ENCODE measurements around the gene AKAP1.

AKAP1 gene

GRCh38 chr17:57165754-57166153, 80.7 kb downstream of the AKAP1 start:
- H3K27ac Mint-ChIP-seq: no peak overlapping the region
- H3K27me3 Mint-ChIP-seq (ENCODE audit: low read depth): peaks cover under 1% of the 10 kb centered on the region

GRCh38 chr17:57166803-57167202, 81.8 kb downstream of the AKAP1 start:
- no peaks in the 10 kb centered on the region for H3K36me3 Mint-ChIP-seq (ENCODE audit: low read depth)
- H3K27me3 Mint-ChIP-seq (ENCODE audit: low read depth): peaks cover 10% of the 10 kb centered on the region
- TF ChIP-seq CTCF (IDR thresholded peaks at IDR 0.05; ENCODE audit: unreplicated experiment in 3 of 3): no peak
- no peak overlapping the region for H3K27ac Mint-ChIP-seq
- H3K4me3 Mint-ChIP-seq: no peak overlapping the region
- peaks cover 3% of the 10 kb centered on the region for H3K9me3 Mint-ChIP-seq
- H3K4me1 Mint-ChIP-seq: no peaks in the 10 kb centered on the region

More at GRCh38 chr17:57165754-57166153, 80.7 kb downstream of the AKAP1 start:
- H3K9me3 Mint-ChIP-seq: peaks cover 3% of the 10 kb centered on the region
- H3K4me3 Mint-ChIP-seq: no peak overlapping the region
- H3K36me3 Mint-ChIP-seq (ENCODE audit: low read depth): no peaks in the 10 kb centered on the region
- no peak for TF ChIP-seq CTCF (IDR thresholded peaks at IDR 0.05; ENCODE audit: unreplicated experiment in 3 of 3)
- H3K4me1 Mint-ChIP-seq: no peaks in the 10 kb centered on the region

- no peaks in the 10 kb centered on the region for H3K4me1 Mint-ChIP-seq
- H3K27ac Mint-ChIP-seq: no peak overlapping the region
- no peaks in the 10 kb centered on the region for H3K36me3 Mint-ChIP-seq (ENCODE audit: low read depth)
- H3K4me3 Mint-ChIP-seq: no peak overlapping the region
- no peak for TF ChIP-seq CTCF (IDR thresholded peaks at IDR 0.05; ENCODE audit: unreplicated experiment in 3 of 3)
- H3K9me3 Mint-ChIP-seq: no peaks in the 10 kb centered on the region
- H3K27me3 Mint-ChIP-seq (ENCODE audit: low read depth): peaks cover 25% of the 10 kb centered on the region
Observed at GRCh38 chr17:57168695-57169094, 83.6 kb downstream of the AKAP1 start.

GRCh38 chr17:57170866-57171265, 85.8 kb downstream of the AKAP1 start:
- no peaks in the 10 kb centered on the region for H3K9me3 Mint-ChIP-seq
- peaks cover 45% of the 10 kb centered on the region for H3K27me3 Mint-ChIP-seq (ENCODE audit: low read depth)
- H3K4me3 Mint-ChIP-seq: no peak overlapping the region
- H3K27ac Mint-ChIP-seq: no peak overlapping the region
- no peak for TF ChIP-seq CTCF (IDR thresholded peaks at IDR 0.05; ENCODE audit: unreplicated experiment in 3 of 3)
- no peaks in the 10 kb centered on the region for H3K4me1 Mint-ChIP-seq
- H3K36me3 Mint-ChIP-seq (ENCODE audit: low read depth): no peaks in the 10 kb centered on the region

Data from nephron (organoid).